HG03378 (cell line): ENCODE measurements around the gene CD99.
"Not testable (repeated sequence)": the region's sequence is repeated elsewhere in the genome, so short reads cannot be mapped to it uniquely, and the experiment has no call there.

ENCODE experiments used
- ATAC-seq: cut with Tn5 transposase; IDR thresholded peaks from one replicate; pipeline ENCODE4 v1.9.1; 2021; ENCODE audit warnings: mild to moderate bottlenecking, moderate library complexity; ENCODE audit not compliant: unreplicated experiment

Gene CD99

GRCh38 chrX:2719774-2720447 is 28.8 kb downstream of the CD99 start:
- ATAC-seq, result no peak

- no peak for ATAC-seq
Observed at GRCh38 chrX:2723286-2723879, 32.3 kb downstream of the CD99 start.

- not testable (repeated sequence) for ATAC-seq
Observed at GRCh38 chrX:2727264-2727663, 36.2 kb downstream of the CD99 start.

GRCh38 chrX:2732076-2732475 is 41.0 kb downstream of the CD99 start:
- ATAC-seq, result no peak

GRCh38 chrX:2732649-2733048 is 41.6 kb downstream of the CD99 start:
- ATAC-seq, result no peak

- ATAC-seq, result no peak
Observed at GRCh38 chrX:2733286-2733685, 42.2 kb downstream of the CD99 start.

- ATAC-seq, result no peak
Observed at GRCh38 chrX:2735270-2735669, 44.2 kb downstream of the CD99 start.

GRCh38 chrX:2740672-2741071 is 49.6 kb downstream of the CD99 start:
- no peak for ATAC-seq

GRCh38 chrX:2741386-2741785 is 50.3 kb downstream of the CD99 start:
- ATAC-seq, result no peak

GRCh38 chrX:2746250-2746649 is 55.2 kb downstream of the CD99 start:
- not testable (repeated sequence) for ATAC-seq

GRCh38 chrX:2748171-2748814 is 57.2 kb downstream of the CD99 start:
- ATAC-seq, result no peak

GRCh38 chrX:2748815-2749188 is 57.7 kb downstream of the CD99 start:
- ATAC-seq, result no peak

- ATAC-seq, result no peak
Observed at GRCh38 chrX:2751291-2751690, 60.2 kb downstream of the CD99 start.

GRCh38 chrX:2751874-2752300 is 60.8 kb downstream of the CD99 start, which contains the start of gene XG:
Gene XG, plus strand, starts transcription at chrX:2752040. Its CDS starts 235 bp downstream, at chrX:2752275.
- not testable (repeated sequence) for ATAC-seq

GRCh38 chrX:2752441-2752840 is 61.3 kb downstream of the CD99 start:
- not testable (repeated sequence) for ATAC-seq

GRCh38 chrX:2755163-2755715 is 64.1 kb downstream of the CD99 start:
- ATAC-seq, result not testable (repeated sequence)

- ATAC-seq, result no peak
Observed at GRCh38 chrX:2756548-2756947, 65.5 kb downstream of the CD99 start.

GRCh38 chrX:2761246-2761645 is 70.2 kb downstream of the CD99 start:
- no peak for ATAC-seq

- not testable (repeated sequence) for ATAC-seq
Observed at GRCh38 chrX:2762671-2763070, 71.6 kb downstream of the CD99 start.

GRCh38 chrX:2764766-2765548 is 73.9 kb downstream of the CD99 start:
- ATAC-seq, result not testable (repeated sequence)

- no peak for ATAC-seq
Observed at GRCh38 chrX:2765549-2765830, 74.4 kb downstream of the CD99 start.
